BJ (cell line): ENCODE data around the gene BICRAL. TPM values are rescaled to one million over a fixed set of nuclear protein-coding genes. Genes with fewer than 3 reads are reported as not detected.

ENCODE experiments used
- CTCF ChIA-PET: fragments of 350-600 bp; formaldehyde crosslinking; extraction: SDS; loops from one replicate; lab custom pipeline; 2021; ENCODE audit warnings: antibody characterized with exemption, inconsistent platforms; lab: Yijun Ruan, JAX
- POLR2A ChIA-PET: fragments of 300-600 bp; sonication (Branson Sonifier 250); formaldehyde crosslinking; extraction: SDS; loops from one replicate; lab custom pipeline; 2021; ENCODE audit warnings: antibody characterized with exemption; lab: Charles Lee
- DNase-seq: peaks from one replicate; pipeline ENCODE4 v3.0.0-alpha.2; 2011; ENCODE audit warnings: low read depth
- H3K27me3 ChIP-seq: 2 replicates; pipeline ENCODE4 v1.6.0; 2011; ENCODE audit warnings: low read length; ENCODE audit not compliant: control insufficient read depth, insufficient read depth
- H3K36me3 ChIP-seq: 2 replicates; pipeline ENCODE4 v1.5.1; 2011; ENCODE audit warnings: low read length; ENCODE audit not compliant: control insufficient read depth, insufficient read depth
- H3K4me3 ChIP-seq: 2 replicates; pipeline ENCODE4 v1.5.1; 2011; ENCODE audit warnings: low read depth, mild to moderate bottlenecking, control low read depth, low read length
- CTCF ChIP-seq: IDR thresholded peaks from 2 replicates; pipeline ENCODE4 v1.5.1; 2011; ENCODE audit warnings: low read depth, mild to moderate bottlenecking, control low read depth, inconsistent platforms, low read length, moderate library complexity; ENCODE audit not compliant: insufficient read depth
- polyA plus RNA-seq: library from polyadenylated mRNA; depleted of rRNA; stranded (reverse); fragments of >200 nt; gene quantifications from 2 replicates; pipeline ENCODE4 v1.2.3, GENCODE V29; 2011

Gene BICRAL
- polyA plus RNA-seq, 1 experiment, result 7.4 TPM

GRCh38 chr6:42845327-42845694 lies 63.5 kb downstream of the BICRAL start:
- Histone ChIP-seq H3K4me3 (no peak overlapping the region), H3K27me3 (no peaks in the 10 kb centered on the region), H3K36me3 (peaks cover 2% of the 10 kb centered on the region)
- no peak for TF ChIP-seq CTCF
- no peak for DNase-seq
- ChIA-PET CTCF (no interaction called here), POLR2A (no interaction called here)

- CTCF ChIA-PET, result no interaction called here
- Histone ChIP-seq H3K4me3 (no peak overlapping the region), H3K27me3 (no peaks in the 10 kb centered on the region), H3K36me3 (peaks cover 2% of the 10 kb centered on the region)
- no peak for DNase-seq
- POLR2A ChIA-PET, result no interaction called here
- TF ChIP-seq CTCF, result no peak
These were observed 64.7 kb downstream of the BICRAL start for GRCh38 chr6:42846505-42846904.

- no peak for DNase-seq
- CTCF ChIA-PET, result interaction anchor here (0.6 kb wide), 1 partner anchor 130 kb away, joined by 3 read pairs; no protein-coding TSS in a partner anchor
These were observed 66.8 kb downstream of the BICRAL start for GRCh38 chr6:42848700-42849099.

GRCh38 chr6:42851599-42851998 lies 69.7 kb downstream of the BICRAL start:
- no peak overlapping the region for H3K4me3 ChIP-seq
- ChIA-PET POLR2A (no interaction called here), CTCF (interaction anchor here (1.2 to 1.4 kb wide), 2 partner anchors 10 to 25 kb away, joined by 3 to 4 read pairs; no protein-coding TSS in a partner anchor)
- TF ChIP-seq CTCF, result no peak
- peaks cover 1% of the 10 kb centered on the region for H3K36me3 ChIP-seq
- no peak for DNase-seq
- H3K27me3 ChIP-seq, result no peaks in the 10 kb centered on the region

More at GRCh38 chr6:42848700-42849099, 66.8 kb downstream of the BICRAL start:
- no peak overlapping the region for H3K4me3 ChIP-seq
- POLR2A ChIA-PET, result no interaction called here
- TF ChIP-seq CTCF, result no peak
- peaks cover 3% of the 10 kb centered on the region for H3K36me3 ChIP-seq
- H3K27me3 ChIP-seq, result no peaks in the 10 kb centered on the region

- DNase-seq, result no peak
- Histone ChIP-seq H3K4me3 (no peak overlapping the region), H3K36me3 (peaks cover 10% of the 10 kb centered on the region), H3K27me3 (no peaks in the 10 kb centered on the region)
- no peak for TF ChIP-seq CTCF
- POLR2A ChIA-PET, result no interaction called here
- CTCF ChIA-PET, result interaction anchor here (1.1 to 1.5 kb wide), 2 partner anchors 133 to 198 kb away, joined by 3 to 4 read pairs; no protein-coding TSS in a partner anchor
These were observed 78.2 kb downstream of the BICRAL start for GRCh38 chr6:42860036-42860435.
